Sigmoid colon (tissue), 4 donors: ENCODE measurements around the gene PKDCC.

Experiments used
- CTCF ChIP-seq, 4 experiments: fragments of 450-650 bp in 3 of 4; fragments of 200-600 bp in 1 of 4; IDR thresholded peaks; one replicate each; pipeline ENCODE4 v1.5.1; 2016 to 2019; ENCODE audit warnings: antibody characterized with exemption in 4 of 4, mild to moderate bottlenecking in 3 of 4, moderate library complexity in 2 of 4
- EP300 ChIP-seq, 4 donors: sonication (generic); formaldehyde crosslinking; IDR thresholded peaks; one replicate each; pipeline ENCODE4 v1.6.1; 2017; ENCODE audit warnings: antibody characterized with exemption in 4 of 4
- POLR2A ChIP-seq, 2 donors: fragments of 450-650 bp; IDR thresholded peaks; one replicate each; pipeline ENCODE4 v1.6.1; 2016; ENCODE audit warnings: antibody characterized with exemption in 2 of 2, mild to moderate bottlenecking in 2 of 2, moderate library complexity in 2 of 2
- POLR2AphosphoS5 ChIP-seq, 4 donors: sonication (generic); formaldehyde crosslinking; IDR thresholded peaks; one replicate each; pipeline ENCODE4 v1.6.1; 2017; ENCODE audit warnings: antibody characterized with exemption in 4 of 4

DNA sequence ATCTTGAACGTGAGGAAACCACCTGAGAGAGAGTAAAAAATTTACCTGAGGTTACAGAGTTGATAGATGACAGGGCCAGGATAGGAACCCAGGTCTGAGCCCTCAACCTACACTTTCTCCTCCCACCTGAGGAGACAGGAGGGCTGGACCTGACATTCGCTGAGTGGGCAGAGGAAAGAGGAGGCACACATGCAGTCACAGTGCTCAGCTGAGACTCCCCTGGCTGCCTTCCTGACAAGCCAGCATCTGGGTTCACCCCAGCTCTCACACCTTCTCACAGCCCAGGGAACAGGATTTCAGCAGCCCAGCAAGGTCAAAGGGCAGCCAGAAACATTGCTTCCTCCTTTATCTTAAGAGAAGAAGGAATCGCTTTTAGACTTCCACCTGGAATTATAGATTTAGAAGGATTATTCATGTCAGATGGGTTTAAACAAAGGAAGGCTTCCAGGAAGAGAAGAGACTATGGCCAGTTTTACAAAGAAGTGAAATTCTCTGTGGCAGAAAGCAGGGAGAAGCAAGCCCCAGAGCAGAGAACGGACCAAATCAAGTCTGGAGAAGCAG lies 18.1 kb upstream of the PKDCC start:
- TF ChIP-seq CTCF (IDR thresholded peaks at IDR 0.05) (no peak), POLR2AphosphoS5 (IDR thresholded peaks at IDR 0.05) (no peak), POLR2A (IDR thresholded peaks at IDR 0.05) (no peak), EP300 (IDR thresholded peaks at IDR 0.05) (no peak)
